ENCODE results near the gene RASAL2.
"Not testable (repeated sequence)": the region's sequence is repeated elsewhere in the genome, so short reads cannot be mapped to it uniquely, and the experiment has no call there.

DNA sequence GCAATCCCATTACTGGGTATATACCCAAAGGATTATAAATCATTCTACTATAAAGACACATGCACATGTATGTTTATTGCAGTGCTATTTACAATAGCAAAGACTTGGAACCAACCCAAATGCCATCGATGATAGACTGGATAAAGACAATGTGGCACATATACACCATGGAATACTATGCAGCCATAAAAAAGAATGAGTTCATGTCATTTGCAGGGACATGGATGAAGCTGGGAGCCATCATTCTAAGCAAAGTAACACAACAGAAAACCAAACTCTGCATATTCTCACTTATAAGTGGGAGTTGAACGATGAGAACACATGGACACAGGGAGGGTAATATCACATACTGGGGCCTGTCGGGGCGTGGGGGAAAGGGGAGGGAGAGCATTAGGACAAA, 2.5 kb upstream of the RASAL2 start:
- TF ChIP-seq, protein P1, sequence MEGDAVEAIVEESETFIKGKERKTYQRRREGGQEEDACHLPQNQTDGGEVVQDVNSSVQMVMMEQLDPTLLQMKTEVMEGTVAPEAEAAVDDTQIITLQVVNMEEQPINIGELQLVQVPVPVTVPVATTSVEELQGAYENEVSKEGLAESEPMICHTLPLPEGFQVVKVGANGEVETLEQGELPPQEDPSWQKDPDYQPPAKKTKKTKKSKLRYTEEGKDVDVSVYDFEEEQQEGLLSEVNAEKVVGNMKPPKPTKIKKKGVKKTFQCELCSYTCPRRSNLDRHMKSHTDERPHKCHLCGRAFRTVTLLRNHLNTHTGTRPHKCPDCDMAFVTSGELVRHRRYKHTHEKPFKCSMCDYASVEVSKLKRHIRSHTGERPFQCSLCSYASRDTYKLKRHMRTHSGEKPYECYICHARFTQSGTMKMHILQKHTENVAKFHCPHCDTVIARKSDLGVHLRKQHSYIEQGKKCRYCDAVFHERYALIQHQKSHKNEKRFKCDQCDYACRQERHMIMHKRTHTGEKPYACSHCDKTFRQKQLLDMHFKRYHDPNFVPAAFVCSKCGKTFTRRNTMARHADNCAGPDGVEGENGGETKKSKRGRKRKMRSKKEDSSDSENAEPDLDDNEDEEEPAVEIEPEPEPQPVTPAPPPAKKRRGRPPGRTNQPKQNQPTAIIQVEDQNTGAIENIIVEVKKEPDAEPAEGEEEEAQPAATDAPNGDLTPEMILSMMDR (IDR thresholded peaks at IDR 0.05), result not testable (repeated sequence)
- not testable (repeated sequence) for TF ChIP-seq POLR2A (IDR thresholded peaks at IDR 0.05)
